Activated CD4-positive, alpha-beta T cell treated with anti-CD3 and anti-CD28 coated beads for 48 hours (primary cell): Measurements from ENCODE around the gene CD164L2.
A peak's percentile ranks its signal among the peaks of the same experiment; 100 is the strongest.

ENCODE experiments used
- DNase-seq: peaks from one replicate; pipeline ENCODE4 v3.0.0-alpha.2; 2020

Gene CD164L2

GRCh38 chr1:27381969-27382762 is 967 bp downstream of the CD164L2 start:
- no peak for DNase-seq

GRCh38 chr1:27380766-27381733 is 2.1 kb downstream of the CD164L2 start:
- no peak for DNase-seq

GRCh38 chr1:27380224-27380623 is 2.9 kb downstream of the CD164L2 start:
- DNase-seq: no peak

- DNase-seq: no peak
Measured at GRCh38 chr1:27379564-27380122, 3.5 kb downstream of the CD164L2 start.

GRCh38 chr1:27377760-27378495 is 5.2 kb downstream of the CD164L2 start:
- DNase-seq: no peak

- no peak for DNase-seq
Measured at GRCh38 chr1:27374362-27375086, 8.6 kb downstream of the CD164L2 start, which contains the start of gene FCN3. Gene FCN3 (minus strand): TSS chr1:27374824. CDS start chr1:27374818, 6 bp downstream.

- no peak for DNase-seq
Measured at GRCh38 chr1:27372808-27373690, 10.1 kb downstream of the CD164L2 start.

GRCh38 chr1:27372022-27372807 is 10.9 kb downstream of the CD164L2 start:
- no peak for DNase-seq

- DNase-seq: no peak
Measured at GRCh38 chr1:27368869-27369582, 14.1 kb downstream of the CD164L2 start.

GRCh38 chr1:27367160-27367650 is 15.9 kb downstream of the CD164L2 start:
- DNase-seq: no peak

GRCh38 chr1:27366411-27367159 is 16.5 kb downstream of the CD164L2 start, which contains the start of gene MAP3K6:
Gene MAP3K6 (minus strand): TSS chr1:27366961. CDS start chr1:27366597, 364 bp downstream.
- DNase-seq: peak; percentile 76

- peak; percentile 91 for DNase-seq
Measured at GRCh38 chr1:27366113-27366410, 17.1 kb downstream of the CD164L2 start.

GRCh38 chr1:27365372-27366112 is 17.6 kb downstream of the CD164L2 start:
- DNase-seq: peak; percentile 85

GRCh38 chr1:27364696-27365371 is 18.3 kb downstream of the CD164L2 start:
- DNase-seq: no peak

- no peak for DNase-seq
Measured at GRCh38 chr1:27363766-27364695, 19.1 kb downstream of the CD164L2 start.

GRCh38 chr1:27361553-27361952 is 21.6 kb downstream of the CD164L2 start:
- DNase-seq: no peak
